ENCODE data around the gene RTL10.

Gene RTL10

DNA sequence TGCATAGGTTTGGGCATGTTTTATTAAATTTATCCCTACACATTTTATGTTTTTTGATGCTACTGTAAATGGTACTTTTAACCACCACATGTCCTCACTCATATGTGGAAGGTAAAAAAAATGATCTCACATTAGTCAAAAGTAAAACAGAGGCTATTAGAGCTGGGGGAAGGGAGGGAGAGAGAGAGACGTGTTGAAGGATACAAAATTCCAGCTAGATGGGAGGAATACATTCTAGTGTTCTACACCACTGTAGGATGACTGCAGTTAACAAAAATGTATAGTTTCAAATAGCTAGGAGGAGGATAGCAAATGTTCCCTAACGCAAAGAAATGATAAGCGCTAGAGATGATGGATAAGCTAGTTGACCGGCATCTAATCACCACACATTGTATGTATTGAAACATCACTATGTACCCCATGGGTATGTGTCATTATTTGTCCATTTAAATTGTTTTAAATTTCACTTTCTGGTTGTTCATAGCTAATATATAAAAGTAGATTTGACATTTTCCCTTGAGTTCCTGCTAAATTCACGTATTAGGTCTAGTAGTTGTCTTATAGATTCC, 9.9 kb upstream of the RTL10 start:
- no peak for DNase-seq (ENCODE audit: extremely low spot score)
- POLR2A ChIA-PET, result interaction anchor here (4.4 kb wide), 1 partner anchor 9 kb away, joined by 29 read pairs; the partner anchor contains the start of genes GNB1L and RTL10
- TF ChIP-seq NFRKB (IDR thresholded peaks at IDR 0.05) (no peak), SP1 (IDR thresholded peaks at IDR 0.05) (no peak), ARNT (IDR thresholded peaks at IDR 0.05) (no peak), HDGF (IDR thresholded peaks at IDR 0.05; ENCODE audit: borderline replicate concordance) (no peak), TARDBP (IDR thresholded peaks at IDR 0.05) (no peak), LEF1 (IDR thresholded peaks at IDR 0.05; ENCODE audit: borderline replicate concordance) (no peak), ZNF384 (IDR thresholded peaks at IDR 0.05) (no peak), L3MBTL2 (conservative IDR thresholded peaks at IDR 0.05) (no peak), ELF4 (IDR thresholded peaks at IDR 0.05) (no peak), FOXM1 (IDR thresholded peaks at IDR 0.05; ENCODE audit: borderline replicate concordance) (no peak), SUZ12 (IDR thresholded peaks at IDR 0.05) (no peak), FOXK2 (IDR thresholded peaks at IDR 0.05) (no peak), FOXA1 (IDR thresholded peaks at IDR 0.05) (no peak), BHLHE40 (IDR thresholded peaks at IDR 0.05; ENCODE audit: borderline replicate concordance) (no peak)
- TF ChIP-seq, protein P1, sequence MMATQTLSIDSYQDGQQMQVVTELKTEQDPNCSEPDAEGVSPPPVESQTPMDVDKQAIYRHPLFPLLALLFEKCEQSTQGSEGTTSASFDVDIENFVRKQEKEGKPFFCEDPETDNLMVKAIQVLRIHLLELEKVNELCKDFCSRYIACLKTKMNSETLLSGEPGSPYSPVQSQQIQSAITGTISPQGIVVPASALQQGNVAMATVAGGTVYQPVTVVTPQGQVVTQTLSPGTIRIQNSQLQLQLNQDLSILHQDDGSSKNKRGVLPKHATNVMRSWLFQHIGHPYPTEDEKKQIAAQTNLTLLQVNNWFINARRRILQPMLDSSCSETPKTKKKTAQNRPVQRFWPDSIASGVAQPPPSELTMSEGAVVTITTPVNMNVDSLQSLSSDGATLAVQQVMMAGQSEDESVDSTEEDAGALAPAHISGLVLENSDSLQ (IDR thresholded peaks at IDR 0.05), result no peak
- CTCF ChIA-PET, result no interaction called here

DNA sequence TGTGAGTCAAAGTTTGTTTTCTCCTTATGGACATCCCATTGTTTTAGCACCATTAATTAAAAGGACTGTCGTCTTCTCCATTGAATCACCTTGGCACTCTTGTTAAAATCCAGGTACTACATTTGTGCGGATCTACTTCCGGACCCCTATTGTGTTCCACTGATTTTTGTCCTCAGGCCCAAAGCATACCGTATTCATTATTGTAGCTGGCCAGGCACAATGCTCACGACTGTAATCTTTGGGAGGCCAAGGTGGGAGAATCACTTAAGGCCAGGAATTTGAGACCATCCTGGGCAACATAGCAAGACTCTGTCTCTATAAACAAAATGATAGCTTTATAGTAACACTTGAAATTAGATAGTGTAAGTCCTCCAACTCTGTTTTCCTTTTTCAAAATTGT, 8.9 kb upstream of the RTL10 start:
- DNase-seq (ENCODE audit: extremely low spot score), result no peak
- TF ChIP-seq FOXA1 (IDR thresholded peaks at IDR 0.05) (no peak), ZNF384 (IDR thresholded peaks at IDR 0.05) (no peak), CTBP1 (IDR thresholded peaks at IDR 0.05; ENCODE audit: borderline replicate concordance) (no peak), L3MBTL2 (conservative IDR thresholded peaks at IDR 0.05) (no peak), LEF1 (IDR thresholded peaks at IDR 0.05; ENCODE audit: borderline replicate concordance) (no peak), FOXK2 (IDR thresholded peaks at IDR 0.05) (no peak), FOXM1 (IDR thresholded peaks at IDR 0.05; ENCODE audit: borderline replicate concordance) (no peak), TARDBP (IDR thresholded peaks at IDR 0.05) (no peak), ARNT (IDR thresholded peaks at IDR 0.05) (no peak)
- TF ChIP-seq, protein P1 (IDR thresholded peaks at IDR 0.05), result no peak
- ChIA-PET POLR2A (interaction anchor here (4.4 kb wide), 1 partner anchor 8 kb away, joined by 29 read pairs; the partner anchor contains the start of genes GNB1L and RTL10), CTCF (no interaction called here)

DNA sequence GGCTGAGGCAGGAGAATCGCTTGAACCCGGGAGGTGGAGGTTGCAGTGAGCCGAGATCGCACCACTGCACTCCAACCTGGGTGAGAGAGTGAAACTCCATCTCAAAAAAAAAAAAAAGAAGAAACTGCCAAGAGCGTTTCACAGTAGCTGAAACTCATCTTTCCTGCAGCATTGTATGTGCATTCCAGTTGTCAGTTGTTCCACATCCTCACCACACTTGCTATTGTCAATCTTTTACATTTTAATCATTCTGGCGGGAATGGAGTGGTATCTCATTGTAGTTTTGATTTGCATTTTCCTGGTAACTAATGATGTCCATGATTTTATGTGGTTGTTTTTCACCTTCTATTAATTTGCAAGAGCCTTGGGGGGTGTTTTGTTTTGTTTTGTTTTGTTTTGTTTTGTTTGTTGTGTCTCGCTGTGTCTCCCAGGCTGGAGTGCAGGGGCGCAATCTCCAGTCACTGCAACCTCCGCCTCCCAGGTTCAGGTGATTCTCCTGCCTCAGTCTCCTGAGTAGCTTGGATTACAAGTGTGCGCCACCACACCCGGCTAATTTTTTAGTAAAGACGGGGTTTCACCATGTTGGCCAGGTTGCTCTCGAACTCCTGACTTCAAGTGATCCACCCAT, 8.1 kb upstream of the RTL10 start:
- ChIA-PET POLR2A (no interaction called here), CTCF (no interaction called here)
- no peak for TF ChIP-seq CTBP1 (IDR thresholded peaks at IDR 0.05; ENCODE audit: borderline replicate concordance)
- TF ChIP-seq SUZ12 (IDR thresholded peaks at IDR 0.05), result no peak
- TF ChIP-seq BHLHE40 (IDR thresholded peaks at IDR 0.05; ENCODE audit: borderline replicate concordance), result no peak
- no peak for TF ChIP-seq ARNT (IDR thresholded peaks at IDR 0.05)
- TF ChIP-seq, protein P1 (IDR thresholded peaks at IDR 0.05), result no peak
- TF ChIP-seq LEF1 (IDR thresholded peaks at IDR 0.05; ENCODE audit: borderline replicate concordance), result no peak
- no peak for TF ChIP-seq L3MBTL2 (conservative IDR thresholded peaks at IDR 0.05)
- TF ChIP-seq HDGF (IDR thresholded peaks at IDR 0.05; ENCODE audit: borderline replicate concordance), result no peak
- TF ChIP-seq ZNF384 (IDR thresholded peaks at IDR 0.05), result no peak
- TF ChIP-seq SP1 (IDR thresholded peaks at IDR 0.05), result no peak
- TF ChIP-seq TARDBP (IDR thresholded peaks at IDR 0.05), result no peak
- TF ChIP-seq FOXA1 (IDR thresholded peaks at IDR 0.05), result no peak
- no peak for TF ChIP-seq FOXK2 (IDR thresholded peaks at IDR 0.05)
- no peak for TF ChIP-seq ELF4 (IDR thresholded peaks at IDR 0.05)
- TF ChIP-seq FOXM1 (IDR thresholded peaks at IDR 0.05; ENCODE audit: borderline replicate concordance), result no peak
- no peak for DNase-seq (ENCODE audit: extremely low spot score)

DNA sequence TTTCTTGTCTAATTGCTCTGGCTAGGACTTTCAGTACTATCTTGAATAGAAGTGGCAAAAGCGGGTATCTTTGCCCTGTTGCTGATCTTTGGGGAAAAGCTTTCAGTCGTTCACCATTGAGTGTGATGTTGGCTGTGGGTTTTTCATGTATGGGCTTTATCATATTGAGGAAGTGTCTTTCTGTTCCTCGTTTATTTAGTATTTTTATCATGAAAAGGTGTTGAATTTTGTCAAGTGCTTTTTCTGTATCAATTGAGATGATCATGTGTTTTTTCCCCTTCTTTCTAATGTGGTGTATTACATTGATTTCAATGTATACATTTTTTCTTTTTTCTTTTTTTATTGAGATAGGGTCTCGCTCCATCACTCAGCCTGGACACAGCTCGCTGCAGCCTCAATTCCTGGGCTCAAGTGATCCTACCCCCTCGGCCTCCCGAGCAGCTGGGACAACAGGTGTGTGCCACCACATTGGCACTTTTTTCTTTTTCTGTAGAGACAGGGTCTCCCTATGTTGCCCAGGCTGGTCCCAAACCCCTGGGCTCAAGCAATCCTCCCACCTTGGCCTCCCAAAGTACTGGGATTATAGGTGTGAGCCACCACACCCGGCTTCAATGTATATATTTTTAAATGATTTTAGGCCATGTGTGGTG, 5.3 kb upstream of the RTL10 start:
- 0 out of 2 replicates have a peak, but pooled peaks have one; percentile 15 for TF ChIP-seq ELF4 (IDR thresholded peaks at IDR 0.05)
- TF ChIP-seq, protein P1 (IDR thresholded peaks at IDR 0.05), result no peak
- CTCF ChIA-PET, result no interaction called here

DNA sequence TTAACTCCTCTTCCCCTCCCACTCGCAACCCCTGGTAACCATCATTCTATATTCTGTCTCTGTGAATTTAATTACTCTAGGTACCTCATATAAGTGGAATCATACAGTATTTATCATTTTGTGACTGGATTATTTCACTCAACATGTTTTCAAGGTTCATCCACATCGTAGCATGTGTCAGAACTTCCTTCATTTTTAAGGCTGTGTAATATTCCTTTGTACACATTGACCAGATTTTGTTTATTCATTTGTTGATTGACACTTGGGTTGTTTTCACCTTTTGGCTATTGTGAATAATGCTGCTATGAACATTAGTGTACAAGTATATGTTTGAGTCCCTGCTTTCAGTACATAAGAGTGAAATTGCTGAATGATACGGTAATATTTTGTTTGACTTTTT, 2.7 kb upstream of the RTL10 start:
- CTCF ChIA-PET, result no interaction called here
- DNase-seq (ENCODE audit: extremely low spot score), result no peak
- POLR2A ChIA-PET, result no interaction called here
- TF ChIP-seq CTBP1 (IDR thresholded peaks at IDR 0.05; ENCODE audit: borderline replicate concordance) (no peak), ELF4 (IDR thresholded peaks at IDR 0.05) (no peak), FOXK2 (IDR thresholded peaks at IDR 0.05) (no peak), SP1 (IDR thresholded peaks at IDR 0.05) (no peak), NFRKB (IDR thresholded peaks at IDR 0.05) (no peak), BHLHE40 (IDR thresholded peaks at IDR 0.05; ENCODE audit: borderline replicate concordance) (no peak), L3MBTL2 (conservative IDR thresholded peaks at IDR 0.05) (no peak)

More for the DNA sequence above, 5.3 kb upstream of the RTL10 start:
- DNase-seq (ENCODE audit: extremely low spot score), result no peak
- POLR2A ChIA-PET, result no interaction called here

All from HEK293T (cell line).